Suprapubic skin (tissue), 4 donors: Measurements from ENCODE around the gene NEU1. TPM values are rescaled to one million over a fixed set of nuclear protein-coding genes. Genes with fewer than 3 reads are reported as not detected.

Source experiments
- DNase-seq, 2 donors: peaks; one replicate each; pipeline ENCODE4 v3.0.0-alpha.2; 2019; ENCODE audit warnings: low spot score in 2 of 2
- H3K27ac ChIP-seq: fragments of 200-600 bp; sonication (generic); one replicate; pipeline ENCODE4 v1.5.1; 2019
- H3K27me3 ChIP-seq: fragments of 200-600 bp; sonication (generic); one replicate; pipeline ENCODE4 v1.5.1; 2019
- H3K36me3 ChIP-seq: fragments of 200-600 bp; sonication (generic); one replicate; pipeline ENCODE4 v1.5.1; 2019
- H3K4me1 ChIP-seq: fragments of 200-600 bp; sonication (generic); one replicate; pipeline ENCODE4 v1.5.1; 2019
- H3K4me3 ChIP-seq: fragments of 200-600 bp; sonication (generic); one replicate; pipeline ENCODE4 v1.5.1; 2019; ENCODE audit warnings: mild to moderate bottlenecking
- H3K9me3 ChIP-seq: fragments of 200-600 bp; sonication (generic); one replicate; pipeline ENCODE4 v1.5.1; 2019
- EP300 ChIP-seq: sonication (generic); formaldehyde crosslinking; IDR thresholded peaks from one replicate; pipeline ENCODE4 v1.6.1; 2017; ENCODE audit warnings: antibody characterized with exemption
- POLR2A ChIP-seq, 2 donors: fragments of 450-650 bp; IDR thresholded peaks; one replicate each; pipeline ENCODE4 v1.6.1; 2017; ENCODE audit warnings: antibody characterized with exemption in 2 of 2, mild to moderate bottlenecking in 2 of 2, moderate library complexity in 2 of 2
- POLR2AphosphoS5 ChIP-seq, 3 donors: sonication (generic); formaldehyde crosslinking; IDR thresholded peaks; one replicate each; pipeline ENCODE4 v1.6.1; 2017; ENCODE audit warnings: antibody characterized with exemption in 3 of 3
- WGBS: methylation state at CpG from one replicate; pipeline ENCODE4 v1.1.5; 2018; 5-methylcytosine and 5-hydroxymethylcytosine counted together
- total RNA-seq, 4 donors: library from RNA; depleted of rRNA; stranded (reverse); fragments of >200 nt; gene quantifications; one replicate each; pipeline ENCODE4 v1.1.0, GENCODE V29; 2016
- TF ChIP-seq, protein P1 (sequence below), 2 donors: fragments of 200-600 bp in 1 of 2; fragments of 450-650 bp in 1 of 2; sonication (generic) in 1 of 2; IDR thresholded peaks; one replicate each; pipeline ENCODE4 v1.5.1; 2016 to 2019; ENCODE audit warnings: antibody characterized with exemption in 2 of 2, mild to moderate bottlenecking in 1 of 2, moderate library complexity in 1 of 2

NEU1 gene
- total RNA-seq, 4 donors from 2014 or later = 22.2 to 42.7 (median 39.8) TPM

DNA sequence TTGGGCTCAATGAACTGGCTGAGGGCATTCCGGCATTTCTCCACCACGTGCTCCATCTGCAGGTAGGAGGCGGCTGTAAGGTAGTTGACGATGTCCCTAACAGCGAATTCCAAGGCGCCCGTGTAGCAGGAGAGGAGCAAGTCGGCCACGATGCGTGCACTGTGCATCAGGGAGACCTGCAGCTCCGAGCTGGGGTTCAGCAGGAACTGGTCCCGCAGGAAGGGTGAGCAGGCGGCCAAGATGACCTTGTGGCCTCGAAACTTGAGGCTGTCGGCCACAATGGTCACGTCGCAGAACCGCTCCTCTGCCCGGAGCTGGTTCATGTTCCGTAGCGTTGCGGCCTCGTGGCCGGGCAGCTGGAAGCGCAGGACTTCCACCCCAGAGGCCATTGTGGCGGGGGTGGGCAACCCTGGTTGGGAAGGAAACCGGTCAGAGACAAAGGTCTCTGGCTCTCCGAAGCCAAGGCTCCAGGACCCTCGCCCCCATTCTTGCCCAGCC, 38.3 kb upstream of the NEU1 start:
- Histone ChIP-seq H3K36me3 (no peaks in the 10 kb centered on the region), H3K4me1 (peaks cover 48% of the 10 kb centered on the region), H3K9me3 (no peaks in the 10 kb centered on the region), H3K4me3 (peak overlapping the region; percentile 69), H3K27me3 (no peaks in the 10 kb centered on the region), H3K27ac (peak overlapping the region; percentile 85)
- no peak for DNase-seq
- TF ChIP-seq, protein P1, sequence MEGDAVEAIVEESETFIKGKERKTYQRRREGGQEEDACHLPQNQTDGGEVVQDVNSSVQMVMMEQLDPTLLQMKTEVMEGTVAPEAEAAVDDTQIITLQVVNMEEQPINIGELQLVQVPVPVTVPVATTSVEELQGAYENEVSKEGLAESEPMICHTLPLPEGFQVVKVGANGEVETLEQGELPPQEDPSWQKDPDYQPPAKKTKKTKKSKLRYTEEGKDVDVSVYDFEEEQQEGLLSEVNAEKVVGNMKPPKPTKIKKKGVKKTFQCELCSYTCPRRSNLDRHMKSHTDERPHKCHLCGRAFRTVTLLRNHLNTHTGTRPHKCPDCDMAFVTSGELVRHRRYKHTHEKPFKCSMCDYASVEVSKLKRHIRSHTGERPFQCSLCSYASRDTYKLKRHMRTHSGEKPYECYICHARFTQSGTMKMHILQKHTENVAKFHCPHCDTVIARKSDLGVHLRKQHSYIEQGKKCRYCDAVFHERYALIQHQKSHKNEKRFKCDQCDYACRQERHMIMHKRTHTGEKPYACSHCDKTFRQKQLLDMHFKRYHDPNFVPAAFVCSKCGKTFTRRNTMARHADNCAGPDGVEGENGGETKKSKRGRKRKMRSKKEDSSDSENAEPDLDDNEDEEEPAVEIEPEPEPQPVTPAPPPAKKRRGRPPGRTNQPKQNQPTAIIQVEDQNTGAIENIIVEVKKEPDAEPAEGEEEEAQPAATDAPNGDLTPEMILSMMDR (IDR thresholded peaks at IDR 0.05) = no peak
- TF ChIP-seq EP300 (no peak), POLR2A (IDR thresholded peaks at IDR 0.05) (no peak), POLR2AphosphoS5 (IDR thresholded peaks at IDR 0.05) (no peak)
- 20% methylated on average over 1 of the region's 29 CpGs for WGBS

DNA sequence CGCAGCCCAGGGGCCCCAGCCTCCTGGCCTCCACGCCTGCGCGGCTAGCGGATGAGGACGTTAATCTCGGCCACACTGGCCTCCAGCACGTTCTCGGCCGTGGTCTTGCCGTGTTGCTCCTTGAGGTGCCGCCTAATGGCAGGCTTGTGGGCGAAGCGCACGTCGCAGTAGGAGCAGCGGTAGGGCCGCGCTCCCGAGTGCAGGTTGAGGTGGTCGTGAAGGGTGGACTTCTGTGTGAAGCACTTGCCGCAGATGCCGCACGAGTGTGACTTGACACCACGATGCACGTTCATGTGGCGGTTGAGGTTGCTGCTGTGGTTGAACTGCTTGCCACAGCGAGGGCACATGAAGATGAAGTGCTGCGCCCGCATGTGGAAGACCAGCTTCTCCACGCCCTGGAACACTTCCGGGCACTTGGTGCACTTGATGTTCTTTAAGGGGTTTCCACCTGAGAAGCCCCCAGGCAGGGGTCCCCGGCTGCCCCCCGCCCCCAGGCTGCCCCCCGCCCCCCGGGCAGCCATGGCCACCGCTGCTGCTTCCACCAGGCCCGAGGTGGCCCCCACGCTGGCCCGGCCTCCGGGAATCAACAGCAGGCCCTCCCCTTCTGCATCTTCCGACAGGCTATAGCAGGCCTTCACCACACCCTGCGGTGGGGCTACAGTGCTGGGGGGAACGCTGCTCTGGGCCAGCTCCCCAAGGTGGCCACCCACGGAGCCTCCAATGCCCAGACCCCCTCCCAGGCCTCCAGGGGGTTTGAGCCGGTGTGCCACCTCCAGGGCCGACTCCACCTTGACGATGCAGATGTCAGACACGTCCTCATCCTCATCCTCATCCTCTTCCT, 37.5 kb upstream of the NEU1 start:
- H3K4me3 ChIP-seq = no peak overlapping the region
- H3K36me3 ChIP-seq = peaks cover 3% of the 10 kb centered on the region
- peaks cover 48% of the 10 kb centered on the region for H3K4me1 ChIP-seq
- 85% methylated on average over 37 of the region's 49 CpGs for WGBS
- DNase-seq = no peak
- TF ChIP-seq POLR2A (IDR thresholded peaks at IDR 0.05) (no peak), EP300 (no peak), POLR2AphosphoS5 (IDR thresholded peaks at IDR 0.05) (no peak)
- TF ChIP-seq, protein P1 (IDR thresholded peaks at IDR 0.05) = no peak
- H3K27me3 ChIP-seq = no peaks in the 10 kb centered on the region
- H3K27ac ChIP-seq = no peak overlapping the region
- H3K9me3 ChIP-seq = no peaks in the 10 kb centered on the region

DNA sequence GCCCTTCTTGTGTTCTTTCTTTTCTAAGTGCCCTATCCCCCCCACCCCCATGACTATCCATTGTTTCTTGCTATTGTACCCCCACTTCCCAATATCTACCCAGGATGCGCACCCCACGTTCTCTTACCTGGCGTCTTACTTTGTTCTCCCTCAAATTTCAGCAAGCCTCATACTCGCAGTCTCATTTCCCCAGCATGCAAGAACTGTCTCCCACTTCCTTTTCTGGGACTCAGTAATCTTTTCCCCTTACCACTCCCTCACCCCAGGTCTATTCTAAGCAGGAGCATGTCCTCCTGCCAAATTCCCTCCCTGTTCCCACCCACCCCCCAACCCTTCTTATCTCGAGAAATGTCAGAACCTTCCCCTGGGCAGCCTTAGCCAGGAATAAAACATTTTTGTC, 36.6 kb upstream of the NEU1 start:
- DNase-seq = no peak
- Histone ChIP-seq H3K27ac (no peak overlapping the region), H3K9me3 (no peaks in the 10 kb centered on the region), H3K36me3 (peaks cover 12% of the 10 kb centered on the region), H3K27me3 (no peaks in the 10 kb centered on the region), H3K4me1 (peaks cover 48% of the 10 kb centered on the region), H3K4me3 (no peak overlapping the region)
- TF ChIP-seq EP300 (no peak), POLR2A (IDR thresholded peaks at IDR 0.05) (no peak), POLR2AphosphoS5 (IDR thresholded peaks at IDR 0.05) (no peak)
- TF ChIP-seq, protein P1 (IDR thresholded peaks at IDR 0.05) = no peak
- WGBS = 74% methylated on average over 5 of the region's 5 CpGs

DNA sequence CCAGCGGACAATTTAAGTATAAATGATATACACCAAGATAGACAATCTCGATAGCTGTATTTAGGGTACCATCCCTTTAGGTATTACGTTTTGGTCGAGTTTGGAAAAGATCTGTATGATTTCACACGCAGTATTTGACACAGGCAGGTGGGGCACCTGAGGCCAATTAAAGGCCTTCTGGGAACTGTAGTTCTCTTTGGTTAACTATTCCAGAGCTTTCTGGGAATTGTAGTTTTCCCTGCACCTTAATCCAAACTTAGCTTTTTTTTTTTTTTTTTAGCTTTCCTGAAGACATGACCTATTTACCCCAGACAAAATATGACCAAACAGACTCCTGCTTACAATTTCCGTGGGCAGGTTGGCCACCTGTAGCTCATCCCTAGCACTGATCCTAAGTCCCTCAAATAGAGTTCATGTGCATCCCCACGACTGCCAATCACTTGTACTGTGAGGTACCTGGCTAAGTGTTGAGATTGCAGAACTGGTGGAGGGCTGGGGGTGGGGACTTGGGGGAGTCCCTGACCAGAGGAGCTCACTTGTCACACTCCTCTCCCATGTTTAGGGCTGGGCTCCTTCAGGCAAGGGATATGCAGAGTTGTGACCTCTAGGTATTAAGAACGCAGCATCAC, 35.9 kb upstream of the NEU1 start:
- H3K36me3 ChIP-seq = peaks cover 19% of the 10 kb centered on the region
- WGBS = 16% methylated on average over 8 of the region's 8 CpGs
- no peak for DNase-seq
- no peaks in the 10 kb centered on the region for H3K9me3 ChIP-seq
- peaks cover 48% of the 10 kb centered on the region for H3K4me1 ChIP-seq
- H3K27ac ChIP-seq = peak overlapping the region; percentile 82
- TF ChIP-seq, protein P1 (IDR thresholded peaks at IDR 0.05) = no peak
- TF ChIP-seq POLR2A (IDR thresholded peaks at IDR 0.05) (no peak), POLR2AphosphoS5 (IDR thresholded peaks at IDR 0.05) (no peak), EP300 (no peak)
- H3K27me3 ChIP-seq = no peaks in the 10 kb centered on the region
- peak overlapping the region; percentile 83 for H3K4me3 ChIP-seq
